ENCODE results near the gene DPP10.

The DPP10 gene

GRCh38 chr2:114609203-114609602 lies 166.8 kb downstream of the DPP10 start:
- Histone ChIP-seq H3K9me3 (ENCODE audit: control insufficient read depth, low read length) (no peaks in the 10 kb centered on the region), H3K36me3 (ENCODE audit: control insufficient read depth, insufficient read depth, low read length, severe bottlenecking) (no peaks in the 10 kb centered on the region), H3K4me1 (ENCODE audit: control insufficient read depth, insufficient read depth, low read length) (no peaks in the 10 kb centered on the region), H3K27me3 (replicated peaks; ENCODE audit: control insufficient read depth, insufficient read depth, low read length) (no peaks in the 10 kb centered on the region), H3K9ac (ENCODE audit: low read length) (no peak overlapping the region), H3K4me3 (ENCODE audit: low read length) (no peak overlapping the region)
- DNase-seq (ENCODE audit: low read depth): no peak

DNA sequence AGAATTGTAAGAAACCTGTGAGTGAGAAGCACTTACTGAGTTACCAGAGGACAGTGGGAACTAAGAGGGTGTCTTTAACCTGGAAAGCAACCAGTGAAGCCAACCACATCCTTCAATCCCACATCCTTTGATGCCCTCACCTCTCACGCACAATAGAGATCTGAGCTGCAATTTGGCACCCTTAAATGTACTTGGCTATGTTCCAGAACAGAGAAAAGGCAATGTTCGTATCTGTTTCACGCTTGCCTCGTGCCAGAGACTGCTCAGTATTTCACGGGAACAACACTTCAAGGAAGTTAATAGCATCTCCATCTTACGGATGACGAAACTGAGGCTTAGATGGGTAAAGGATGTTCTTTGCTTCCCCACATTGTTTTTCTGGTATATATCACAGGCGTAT lies 167.4 kb downstream of the DPP10 start:
- no peaks in the 10 kb centered on the region for H3K9me3 ChIP-seq (ENCODE audit: control insufficient read depth, low read length)
- H3K4me1 ChIP-seq (ENCODE audit: control insufficient read depth, insufficient read depth, low read length): no peaks in the 10 kb centered on the region
- no peak for DNase-seq (ENCODE audit: low read depth)
- H3K9ac ChIP-seq (ENCODE audit: low read length): no peak overlapping the region
- H3K27me3 ChIP-seq (replicated peaks; ENCODE audit: control insufficient read depth, insufficient read depth, low read length): no peaks in the 10 kb centered on the region
- H3K36me3 ChIP-seq (ENCODE audit: control insufficient read depth, insufficient read depth, low read length, severe bottlenecking): no peaks in the 10 kb centered on the region
- no peak overlapping the region for H3K4me3 ChIP-seq (ENCODE audit: low read length)

- no peaks in the 10 kb centered on the region for H3K9me3 ChIP-seq (ENCODE audit: control insufficient read depth, low read length)
- H3K4me1 ChIP-seq (ENCODE audit: control insufficient read depth, insufficient read depth, low read length): no peaks in the 10 kb centered on the region
- H3K9ac ChIP-seq (ENCODE audit: low read length): no peak overlapping the region
- no peak for DNase-seq (ENCODE audit: low read depth)
- H3K4me3 ChIP-seq (ENCODE audit: low read length): no peak overlapping the region
- no peaks in the 10 kb centered on the region for H3K36me3 ChIP-seq (ENCODE audit: control insufficient read depth, insufficient read depth, low read length, severe bottlenecking)
- no peaks in the 10 kb centered on the region for H3K27me3 ChIP-seq (replicated peaks; ENCODE audit: control insufficient read depth, insufficient read depth, low read length)
Measured at GRCh38 chr2:114610677-114611076, 168.2 kb downstream of the DPP10 start.

DNA sequence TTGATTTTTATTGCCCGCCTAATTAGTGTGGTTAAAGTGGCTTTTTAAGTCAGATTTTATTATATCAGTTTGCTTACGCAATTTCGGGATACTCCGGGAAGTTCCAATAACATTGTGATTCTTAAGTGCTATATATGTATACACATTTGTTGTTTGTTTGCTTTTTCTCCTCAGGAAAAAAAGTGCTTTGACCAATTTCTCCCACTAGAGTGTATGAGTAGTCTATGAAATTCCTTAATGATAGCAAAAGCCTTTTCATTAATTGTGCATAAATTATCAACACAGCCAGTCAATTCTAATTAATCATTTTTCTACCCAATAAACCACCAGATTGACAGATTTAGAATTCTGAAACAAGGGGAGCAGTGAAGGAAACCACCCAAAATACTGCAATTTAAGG lies 172.2 kb downstream of the DPP10 start:
- Histone ChIP-seq H3K36me3 (ENCODE audit: control insufficient read depth, insufficient read depth, low read length, severe bottlenecking) (no peaks in the 10 kb centered on the region), H3K4me1 (ENCODE audit: control insufficient read depth, insufficient read depth, low read length) (no peaks in the 10 kb centered on the region), H3K9me3 (ENCODE audit: control insufficient read depth, low read length) (no peaks in the 10 kb centered on the region), H3K9ac (ENCODE audit: low read length) (no peak overlapping the region), H3K27me3 (replicated peaks; ENCODE audit: control insufficient read depth, insufficient read depth, low read length) (no peaks in the 10 kb centered on the region), H3K4me3 (ENCODE audit: low read length) (no peak overlapping the region)
- DNase-seq (ENCODE audit: low read depth): no peak

- Histone ChIP-seq H3K4me1 (ENCODE audit: control insufficient read depth, insufficient read depth, low read length) (no peaks in the 10 kb centered on the region), H3K36me3 (ENCODE audit: control insufficient read depth, insufficient read depth, low read length, severe bottlenecking) (no peaks in the 10 kb centered on the region), H3K9ac (ENCODE audit: low read length) (no peak overlapping the region), H3K9me3 (ENCODE audit: control insufficient read depth, low read length) (no peaks in the 10 kb centered on the region), H3K27me3 (replicated peaks; ENCODE audit: control insufficient read depth, insufficient read depth, low read length) (no peaks in the 10 kb centered on the region), H3K4me3 (ENCODE audit: low read length) (no peak overlapping the region)
- DNase-seq (ENCODE audit: low read depth): no peak
Measured at GRCh38 chr2:114628481-114628880, 186.0 kb downstream of the DPP10 start.

GRCh38 chr2:114631146-114631545 lies 188.7 kb downstream of the DPP10 start:
- no peaks in the 10 kb centered on the region for H3K36me3 ChIP-seq (ENCODE audit: control insufficient read depth, insufficient read depth, low read length, severe bottlenecking)

GRCh38 chr2:114642166-114642770 lies 199.8 kb downstream of the DPP10 start:
- no peaks in the 10 kb centered on the region for H3K4me1 ChIP-seq (ENCODE audit: control insufficient read depth, insufficient read depth, low read length)
- H3K9ac ChIP-seq (ENCODE audit: low read length): no peak overlapping the region
- H3K4me3 ChIP-seq (ENCODE audit: low read length): no peak overlapping the region
- no peaks in the 10 kb centered on the region for H3K27me3 ChIP-seq (replicated peaks; ENCODE audit: control insufficient read depth, insufficient read depth, low read length)
- peaks cover 9% of the 10 kb centered on the region for H3K9me3 ChIP-seq (ENCODE audit: control insufficient read depth, low read length)
- DNase-seq (ENCODE audit: low read depth): no peak
- H3K36me3 ChIP-seq (ENCODE audit: control insufficient read depth, insufficient read depth, low read length, severe bottlenecking): no peaks in the 10 kb centered on the region

More at GRCh38 chr2:114631146-114631545, 188.7 kb downstream of the DPP10 start:
- Histone ChIP-seq H3K9me3 (ENCODE audit: control insufficient read depth, low read length) (no peaks in the 10 kb centered on the region), H3K4me3 (ENCODE audit: low read length) (no peak overlapping the region), H3K4me1 (ENCODE audit: control insufficient read depth, insufficient read depth, low read length) (no peaks in the 10 kb centered on the region), H3K27me3 (replicated peaks; ENCODE audit: control insufficient read depth, insufficient read depth, low read length) (no peaks in the 10 kb centered on the region), H3K9ac (ENCODE audit: low read length) (no peak overlapping the region)
- no peak for DNase-seq (ENCODE audit: low read depth)

DNA sequence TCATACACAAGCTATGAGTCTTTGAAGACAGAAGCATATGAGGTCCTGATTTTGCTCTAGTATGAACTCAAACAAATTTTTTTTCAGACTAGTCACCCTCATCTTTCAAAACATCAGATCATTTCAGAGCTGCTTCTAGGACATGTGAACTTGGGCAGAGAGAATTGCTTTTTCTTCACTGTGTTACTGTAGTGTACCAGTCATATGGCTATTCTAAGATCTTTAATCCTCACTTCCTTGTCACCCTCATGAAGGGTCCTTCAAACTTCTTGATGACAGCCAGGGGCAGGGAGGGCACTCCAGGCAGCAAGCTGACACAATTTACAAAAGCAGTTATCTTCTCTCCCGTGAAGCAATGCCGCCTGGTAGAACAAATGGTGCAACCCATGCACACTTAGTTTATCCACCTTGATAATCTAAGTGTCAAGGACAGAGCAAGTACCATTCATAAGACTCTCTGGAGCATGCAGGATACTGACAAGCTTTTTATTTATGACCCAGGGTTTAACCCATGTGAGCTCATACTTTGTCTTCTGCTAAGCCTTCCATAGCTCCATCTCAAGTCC lies 200.6 kb downstream of the DPP10 start:
- Histone ChIP-seq H3K27me3 (replicated peaks; ENCODE audit: control insufficient read depth, insufficient read depth, low read length) (no peaks in the 10 kb centered on the region), H3K4me1 (ENCODE audit: control insufficient read depth, insufficient read depth, low read length) (no peaks in the 10 kb centered on the region), H3K9me3 (ENCODE audit: control insufficient read depth, low read length) (peaks cover 7% of the 10 kb centered on the region), H3K36me3 (ENCODE audit: control insufficient read depth, insufficient read depth, low read length, severe bottlenecking) (no peaks in the 10 kb centered on the region), H3K4me3 (ENCODE audit: low read length) (no peak overlapping the region), H3K9ac (ENCODE audit: low read length) (no peak overlapping the region)
- DNase-seq (ENCODE audit: low read depth): no peak

DNA sequence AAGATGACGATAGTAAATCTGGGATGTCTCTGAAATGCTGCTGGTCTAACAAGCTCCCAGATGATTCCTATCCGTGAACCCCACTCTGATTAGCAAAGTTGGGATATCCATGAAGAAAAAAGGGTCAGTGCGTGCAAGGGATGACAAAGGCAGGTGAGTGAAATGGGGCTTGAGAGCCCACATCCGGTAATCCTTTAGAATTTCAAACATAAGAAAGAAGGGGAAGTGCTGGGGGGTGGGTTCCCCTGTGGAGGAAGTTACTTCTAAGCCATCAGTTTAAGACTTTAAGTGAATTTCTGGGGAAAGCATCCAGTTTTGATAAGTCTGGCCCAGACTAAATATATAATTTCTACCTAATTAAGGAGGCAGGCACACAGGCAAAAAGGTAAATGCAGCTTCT lies 209.5 kb downstream of the DPP10 start:
- no peaks in the 10 kb centered on the region for H3K4me1 ChIP-seq (ENCODE audit: control insufficient read depth, insufficient read depth, low read length)
- H3K27me3 ChIP-seq (replicated peaks; ENCODE audit: control insufficient read depth, insufficient read depth, low read length): no peaks in the 10 kb centered on the region
- no peak overlapping the region for H3K9ac ChIP-seq (ENCODE audit: low read length)
- H3K4me3 ChIP-seq (ENCODE audit: low read length): no peak overlapping the region
- no peaks in the 10 kb centered on the region for H3K36me3 ChIP-seq (ENCODE audit: control insufficient read depth, insufficient read depth, low read length, severe bottlenecking)
- DNase-seq (ENCODE audit: low read depth): no peak
- H3K9me3 ChIP-seq (ENCODE audit: control insufficient read depth, low read length): no peaks in the 10 kb centered on the region

GRCh38 chr2:114659880-114660279 lies 217.4 kb downstream of the DPP10 start:
- H3K9me3 ChIP-seq (ENCODE audit: control insufficient read depth, low read length): peaks cover 3% of the 10 kb centered on the region
- H3K36me3 ChIP-seq (ENCODE audit: control insufficient read depth, insufficient read depth, low read length, severe bottlenecking): no peaks in the 10 kb centered on the region
- no peak for DNase-seq (ENCODE audit: low read depth)
- H3K4me1 ChIP-seq (ENCODE audit: control insufficient read depth, insufficient read depth, low read length): no peaks in the 10 kb centered on the region
- no peak overlapping the region for H3K4me3 ChIP-seq (ENCODE audit: low read length)
- H3K27me3 ChIP-seq (replicated peaks; ENCODE audit: control insufficient read depth, insufficient read depth, low read length): peaks cover 7% of the 10 kb centered on the region
- H3K9ac ChIP-seq (ENCODE audit: low read length): no peak overlapping the region

DNA sequence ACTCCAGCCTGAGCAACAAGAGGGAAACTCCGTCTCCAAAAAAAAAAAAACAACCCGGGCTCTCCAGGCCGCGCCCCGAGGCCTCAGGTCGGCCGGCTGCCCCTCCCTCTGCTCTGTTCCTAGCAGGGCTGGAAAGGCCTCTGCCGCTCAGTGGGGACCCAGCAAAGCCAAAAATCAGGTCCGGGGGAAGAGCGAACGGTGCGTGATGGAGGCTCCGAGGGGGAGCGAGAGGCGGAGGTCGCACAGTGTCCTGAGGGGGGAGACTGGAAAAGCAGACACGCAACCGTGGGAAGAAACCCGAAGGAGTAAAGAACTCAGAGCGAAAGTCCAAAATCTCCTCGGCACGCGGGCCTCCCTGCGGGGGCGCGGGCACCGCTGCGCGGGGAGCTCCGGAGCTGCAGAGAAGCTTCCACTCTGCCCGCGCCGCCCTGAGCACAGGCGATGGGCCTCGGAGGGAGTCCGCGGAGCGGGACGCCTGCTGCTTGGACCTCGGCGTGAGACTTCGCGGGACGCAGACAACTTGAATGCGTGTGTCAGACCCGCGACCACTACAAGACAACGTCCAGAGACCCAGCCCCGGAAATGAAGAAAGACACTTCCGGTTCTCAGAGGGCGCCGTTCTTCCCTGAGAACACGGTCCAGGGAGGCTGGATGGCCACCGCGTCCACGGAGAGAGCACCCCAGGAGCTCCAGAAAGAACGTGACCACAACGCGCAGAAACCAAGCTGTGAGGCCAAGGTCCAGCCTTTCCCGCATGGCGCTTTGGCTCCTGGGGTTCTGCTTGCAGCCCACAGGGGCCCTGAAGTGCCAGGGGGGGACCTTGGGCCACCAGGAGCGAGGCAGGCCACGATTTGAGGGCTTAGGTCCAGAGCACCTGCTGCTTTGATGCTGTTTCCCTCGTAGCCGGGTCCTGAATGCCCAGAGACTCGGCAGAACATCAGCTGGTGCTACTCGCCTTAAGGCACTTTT lies 219.8 kb downstream of the DPP10 start:
- H3K9me3 ChIP-seq (ENCODE audit: control insufficient read depth, low read length): peaks cover 3% of the 10 kb centered on the region
- no peaks in the 10 kb centered on the region for H3K36me3 ChIP-seq (ENCODE audit: control insufficient read depth, insufficient read depth, low read length, severe bottlenecking)
- peak overlapping the region; percentile 72 for H3K9ac ChIP-seq (ENCODE audit: low read length)
- H3K27me3 ChIP-seq (replicated peaks; ENCODE audit: control insufficient read depth, insufficient read depth, low read length): peaks cover 7% of the 10 kb centered on the region
- H3K4me1 ChIP-seq (ENCODE audit: control insufficient read depth, insufficient read depth, low read length): no peaks in the 10 kb centered on the region
- DNase-seq (ENCODE audit: low read depth): no peak
- H3K4me3 ChIP-seq (ENCODE audit: low read length): peak overlapping the region; percentile 83
